Osteoblast (primary cell): Measurements from ENCODE around the gene STRN3. TPM values are rescaled to one million over a fixed set of nuclear protein-coding genes. Genes with fewer than 3 reads are reported as not detected.
"Not testable (repeated sequence)": the region's sequence is repeated elsewhere in the genome, so short reads cannot be mapped to it uniquely, and the experiment has no call there.

Experiments used
- DNase-seq: peaks from one replicate; pipeline ENCODE4 v3.0.0; 2011; ENCODE audit warnings: low spot score, mixed read lengths; ENCODE audit not compliant: insufficient read length; ENCODE audit errors: missing footprints
- H2AFZ ChIP-seq: 2 replicates; pipeline ENCODE4 v1.6.0; 2011; ENCODE audit warnings: mild to moderate bottlenecking, low read length
- H3K27ac ChIP-seq: 2 replicates; pipeline ENCODE4 v1.5.1; 2011; ENCODE audit warnings: mild to moderate bottlenecking, low read depth, low read length, moderate library complexity
- H3K27me3 ChIP-seq: 2 replicates; pipeline ENCODE4 v1.6.0; 2012; ENCODE audit warnings: mild to moderate bottlenecking, control low read depth, inconsistent platforms, low read length, moderate library complexity; ENCODE audit not compliant: insufficient read depth
- H3K36me3 ChIP-seq: 2 replicates; pipeline ENCODE4 v1.5.1; 2011; ENCODE audit warnings: mild to moderate bottlenecking, low read length, control low read depth, moderate library complexity; ENCODE audit not compliant: insufficient read depth
- H3K4me1 ChIP-seq: 2 replicates; pipeline ENCODE4 v1.5.1; 2011; ENCODE audit warnings: mild to moderate bottlenecking, low read length, control low read depth, moderate library complexity; ENCODE audit not compliant: insufficient read depth
- H3K4me2 ChIP-seq: 2 replicates; pipeline ENCODE4 v1.6.0; 2011; ENCODE audit warnings: mild to moderate bottlenecking, low read length; ENCODE audit not compliant: insufficient read depth
- H3K4me3 ChIP-seq: fragments of 200-600 bp; sonication (generic); 3 replicates; pipeline ENCODE4 v1.5.1; 2012; ENCODE audit warnings: mild to moderate bottlenecking, low read length, inconsistent platforms; ENCODE audit not compliant: insufficient read depth
- H3K79me2 ChIP-seq: 2 replicates; pipeline ENCODE4 v1.6.0; 2012; ENCODE audit warnings: mild to moderate bottlenecking, low read length, control low read depth, inconsistent platforms; ENCODE audit not compliant: insufficient read depth
- H3K9me3 ChIP-seq: 2 replicates; pipeline ENCODE4 v1.5.1; 2011; ENCODE audit warnings: low read depth, low read length, control low read depth
- H4K20me1 ChIP-seq: 2 replicates; pipeline ENCODE4 v1.6.0; 2012; ENCODE audit warnings: mild to moderate bottlenecking, low read length, control low read depth; ENCODE audit not compliant: insufficient read depth
- total RNA-seq: library from RNA; depleted of rRNA; stranded (reverse); fragments of >200 nt; gene quantifications from 2 replicates; pipeline ENCODE4 v1.2.3, GENCODE V29; 2012
- TF ChIP-seq, protein P1 (sequence below): IDR thresholded peaks from 2 replicates; pipeline ENCODE4 v1.5.1; 2011; ENCODE audit warnings: mild to moderate bottlenecking, low read depth, low read length, moderate library complexity; ENCODE audit errors: extremely low read depth

Gene STRN3
- total RNA-seq, 1 donor, result 55.7 TPM

DNA sequence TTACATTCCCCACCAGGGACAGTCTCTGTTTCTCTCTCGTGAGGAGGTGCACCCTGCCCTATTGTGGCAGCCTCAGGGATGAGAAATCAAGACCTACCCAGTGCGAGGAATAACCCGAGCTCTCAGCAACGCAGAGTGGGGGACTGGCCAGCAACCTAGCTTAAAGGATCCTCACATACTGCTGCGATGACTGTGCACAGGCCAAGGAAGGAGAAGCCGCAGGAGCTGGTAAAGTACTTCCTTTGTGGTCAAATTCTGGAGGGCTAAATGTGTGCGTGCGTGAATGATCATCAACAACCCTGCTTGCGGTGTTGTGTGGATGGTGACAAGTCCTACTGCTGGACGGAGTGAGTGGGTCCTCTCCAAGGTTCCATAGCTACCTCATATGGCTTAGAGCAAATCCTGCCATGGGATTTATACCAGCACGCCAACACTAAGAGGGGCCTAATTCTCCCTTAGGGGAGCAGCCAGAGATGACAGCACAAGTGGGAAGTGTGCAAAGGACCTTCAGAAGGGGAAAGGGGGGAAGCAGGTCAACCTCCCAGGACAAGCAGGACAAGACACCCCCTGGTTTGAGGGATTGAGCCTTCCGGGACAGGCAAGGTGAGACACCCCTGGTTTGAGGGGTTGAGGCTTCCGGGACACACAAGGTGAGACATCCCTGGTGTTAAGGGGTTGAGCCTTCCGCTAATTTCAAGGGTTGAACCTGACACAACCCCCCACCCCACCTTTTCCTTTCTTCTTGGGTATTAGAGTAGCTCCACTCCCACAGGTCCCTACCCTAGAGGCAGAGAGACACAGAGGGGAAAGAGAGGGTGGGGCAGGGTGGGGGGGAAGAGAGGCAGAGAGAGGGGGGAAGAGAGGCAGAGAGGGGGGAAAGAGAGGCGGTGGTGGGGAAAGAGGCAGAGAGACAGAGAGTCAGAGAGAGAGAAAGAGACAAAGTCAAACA, 59.5 kb downstream of the STRN3 start:
- Histone ChIP-seq H4K20me1 (peaks cover 41% of the 10 kb centered on the region), H3K4me3 (no peak overlapping the region), H3K79me2 (peaks cover 97% of the 10 kb centered on the region), H3K4me1 (no peaks in the 10 kb centered on the region), H3K27me3 (no peaks in the 10 kb centered on the region), H3K27ac (no peak overlapping the region), H3K9me3 (peaks cover 9% of the 10 kb centered on the region), H3K36me3 (peaks cover 3% of the 10 kb centered on the region), H3K4me2 (no peak overlapping the region), H2AFZ (no peak overlapping the region)
- no peak for DNase-seq
- TF ChIP-seq, protein P1, sequence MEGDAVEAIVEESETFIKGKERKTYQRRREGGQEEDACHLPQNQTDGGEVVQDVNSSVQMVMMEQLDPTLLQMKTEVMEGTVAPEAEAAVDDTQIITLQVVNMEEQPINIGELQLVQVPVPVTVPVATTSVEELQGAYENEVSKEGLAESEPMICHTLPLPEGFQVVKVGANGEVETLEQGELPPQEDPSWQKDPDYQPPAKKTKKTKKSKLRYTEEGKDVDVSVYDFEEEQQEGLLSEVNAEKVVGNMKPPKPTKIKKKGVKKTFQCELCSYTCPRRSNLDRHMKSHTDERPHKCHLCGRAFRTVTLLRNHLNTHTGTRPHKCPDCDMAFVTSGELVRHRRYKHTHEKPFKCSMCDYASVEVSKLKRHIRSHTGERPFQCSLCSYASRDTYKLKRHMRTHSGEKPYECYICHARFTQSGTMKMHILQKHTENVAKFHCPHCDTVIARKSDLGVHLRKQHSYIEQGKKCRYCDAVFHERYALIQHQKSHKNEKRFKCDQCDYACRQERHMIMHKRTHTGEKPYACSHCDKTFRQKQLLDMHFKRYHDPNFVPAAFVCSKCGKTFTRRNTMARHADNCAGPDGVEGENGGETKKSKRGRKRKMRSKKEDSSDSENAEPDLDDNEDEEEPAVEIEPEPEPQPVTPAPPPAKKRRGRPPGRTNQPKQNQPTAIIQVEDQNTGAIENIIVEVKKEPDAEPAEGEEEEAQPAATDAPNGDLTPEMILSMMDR, result no peak

DNA sequence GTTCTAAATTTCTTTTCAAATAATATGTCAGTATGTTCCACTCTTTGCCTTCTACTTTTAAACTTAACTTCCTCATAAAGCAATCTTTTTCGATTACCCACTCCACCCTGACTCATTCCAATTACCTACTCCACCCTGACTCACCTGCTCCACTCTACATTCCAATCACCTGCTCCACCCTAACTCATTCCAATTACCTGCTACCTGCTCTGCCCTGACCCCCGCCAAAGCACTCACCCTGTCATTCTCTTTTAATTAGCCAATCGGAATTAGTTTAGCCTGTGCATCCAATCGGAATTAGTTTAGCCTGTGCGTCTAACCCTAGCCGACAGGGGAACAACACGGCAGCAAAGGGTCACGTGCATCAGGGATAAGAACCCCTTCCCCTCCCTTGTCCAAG, 60.3 kb downstream of the STRN3 start:
- not testable (repeated sequence) for H3K27me3 ChIP-seq, H2AFZ ChIP-seq, H3K4me2 ChIP-seq, H3K4me1 ChIP-seq, H3K27ac ChIP-seq, DNase-seq, H3K9me3 ChIP-seq, H3K4me3 ChIP-seq, H3K36me3 ChIP-seq
- peaks cover 97% of the 10 kb centered on the region for H3K79me2 ChIP-seq
- H4K20me1 ChIP-seq, result peaks cover 43% of the 10 kb centered on the region

DNA sequence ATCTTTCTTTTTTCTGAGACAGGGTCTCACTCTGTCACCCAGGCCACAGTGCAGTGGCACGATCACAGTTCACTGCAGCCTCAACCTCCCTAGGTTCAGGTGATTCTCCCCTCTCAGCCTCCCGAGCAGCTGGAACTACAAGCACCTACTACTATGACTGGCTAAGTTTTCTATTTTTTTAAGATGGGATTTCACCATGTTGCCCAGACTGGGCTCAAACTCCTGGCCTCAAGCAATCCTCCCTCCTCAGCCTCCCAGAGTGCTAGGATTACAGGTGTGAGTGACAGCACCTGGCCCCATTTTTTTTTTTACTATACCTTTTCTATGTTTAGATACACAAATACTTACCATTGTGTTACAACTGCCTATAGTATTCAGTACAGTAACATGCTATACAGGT, 63.6 kb downstream of the STRN3 start:
- H3K27me3 ChIP-seq, H3K4me1 ChIP-seq, H3K27ac ChIP-seq, H3K4me3 ChIP-seq, H2AFZ ChIP-seq, H3K4me2 ChIP-seq, DNase-seq, H3K36me3 ChIP-seq, H3K9me3 ChIP-seq: not testable (repeated sequence)
- H4K20me1 ChIP-seq, result peaks cover 33% of the 10 kb centered on the region
- peaks cover 96% of the 10 kb centered on the region for H3K79me2 ChIP-seq

DNA sequence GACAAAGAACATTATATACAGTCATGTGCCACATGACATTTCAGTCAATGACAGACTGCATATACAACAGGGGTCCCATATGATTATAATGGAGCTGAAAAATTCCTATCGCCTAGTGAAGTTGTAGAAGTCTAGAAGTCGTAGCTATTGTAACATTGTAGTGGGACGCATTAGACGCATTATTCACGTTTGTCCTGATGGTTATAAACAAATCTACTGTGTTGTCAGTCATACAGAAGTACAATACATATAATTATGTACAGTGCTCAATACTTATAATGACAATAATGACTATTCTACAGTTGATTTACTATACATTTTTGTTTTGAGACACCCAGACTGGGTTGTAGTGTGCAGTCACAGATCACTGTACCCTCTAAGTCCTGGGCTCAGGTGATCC, 64.8 kb downstream of the STRN3 start:
- Histone ChIP-seq H3K9me3 (peaks cover 5% of the 10 kb centered on the region), H3K79me2 (peaks cover 96% of the 10 kb centered on the region), H3K4me3 (no peak overlapping the region), H3K27me3 (no peaks in the 10 kb centered on the region), H3K4me2 (no peak overlapping the region), H2AFZ (no peak overlapping the region), H3K4me1 (no peaks in the 10 kb centered on the region), H4K20me1 (peaks cover 28% of the 10 kb centered on the region), H3K36me3 (peaks cover 3% of the 10 kb centered on the region), H3K27ac (no peak overlapping the region)
- TF ChIP-seq, protein P1, result no peak
- no peak for DNase-seq

DNA sequence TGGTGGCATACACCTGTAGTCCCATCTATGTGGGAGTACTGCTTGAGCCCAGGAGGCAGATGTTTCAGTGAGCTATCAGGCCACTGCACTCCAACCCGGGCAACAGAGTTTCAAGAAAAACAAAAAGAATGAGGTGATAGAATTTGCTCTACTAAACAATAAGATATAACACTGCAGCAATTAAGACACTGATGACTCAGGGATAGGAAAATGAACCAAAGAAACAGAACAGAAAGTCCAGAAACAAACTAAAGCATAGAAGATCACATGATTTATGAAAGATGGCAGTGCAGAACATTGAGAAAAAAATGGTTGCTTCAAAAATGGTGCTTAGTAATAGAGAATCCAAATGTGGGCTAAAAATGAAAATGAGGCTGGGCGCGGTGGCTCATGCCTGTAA, 66.0 kb downstream of the STRN3 start:
- peaks cover 28% of the 10 kb centered on the region for H4K20me1 ChIP-seq
- H3K4me1 ChIP-seq, result no peaks in the 10 kb centered on the region
- no peak overlapping the region for H2AFZ ChIP-seq
- H3K4me2 ChIP-seq, result no peak overlapping the region
- no peak overlapping the region for H3K27ac ChIP-seq
- peaks cover 91% of the 10 kb centered on the region for H3K79me2 ChIP-seq
- no peak for DNase-seq
- no peak overlapping the region for H3K4me3 ChIP-seq
- no peaks in the 10 kb centered on the region for H3K27me3 ChIP-seq
- peaks cover 3% of the 10 kb centered on the region for H3K36me3 ChIP-seq
- H3K9me3 ChIP-seq, result no peaks in the 10 kb centered on the region
- TF ChIP-seq, protein P1, result no peak
